K562 (cell line): ENCODE measurements around the gene SVBP. TPM values are rescaled to one million over a fixed set of nuclear protein-coding genes. Genes with fewer than 3 reads are reported as not detected.
A peak's percentile ranks its signal among the peaks of the same experiment; 100 is the strongest.

Source experiments
- ATAC-seq: fragments of 200-7000 bp; cut with Tn5 transposase; 3 replicates; pipeline ENCODE4 v1.9.1; 2020; ENCODE audit warnings: moderate library complexity
- BruUV-seq: library from RNA; stranded (reverse); fragments of 400-500 nt; replicated peaks from 2 replicates; lab custom pipeline; 2021; lab: Mats Ljungman, UMichigan
- CTCF ChIA-PET: fragments of 300-600 bp; formaldehyde crosslinking; extraction: SDS; loops from one replicate; lab custom pipeline; 2021; ENCODE audit warnings: low intra/inter-chr PET ratio; lab: Yijun Ruan, JAX
- POLR2A ChIA-PET: fragments of 300-600, 350-650 bp; sonication (Branson Sonifier 250); formaldehyde crosslinking; extraction: SDS; loops from one replicate; lab custom pipeline; 2021; ENCODE audit warnings: antibody characterized with exemption, inconsistent platforms; lab: Yijun Ruan, JAX
- DNase-seq, 4 experiments: peaks; one replicate each; pipeline versions ENCODE4 v3.0.0 to v3.0.0-alpha.2; 2011 to 2018; ENCODE audit warnings: low spot score in 3 of 4, mixed read lengths in 3 of 4; ENCODE audit errors: extremely low read depth in 1 of 4
- FAIRE-seq: peaks from 2 replicates; lab custom pipeline; 2011; peaks lifted over from hg19 to GRCh38; lab: Jason Lieb, UNC
- H2AFZ ChIP-seq: 2 replicates; pipeline ENCODE4 v1.6.0; 2011; ENCODE audit warnings: low read depth, low read length, control low read depth, inconsistent platforms
- H3K27ac ChIP-seq: fragments of 200-600 bp; 3 replicates; pipeline ENCODE4 v1.8.0; 2011; ENCODE audit warnings: low read depth, mild to moderate bottlenecking, control low read depth, inconsistent platforms, low read length, moderate library complexity, mixed read lengths; ENCODE audit errors: extremely low read depth
- H3K27me3 ChIP-seq, 2 experiments: fragments of 300-600 bp in 1 of 2; 2 replicates in 1 of 2; 3 replicates in 1 of 2; pipeline versions ENCODE4 v1.6.0 to v1.8.0; 2011; ENCODE audit warnings: inconsistent platforms in 2 of 2, low read length in 2 of 2, mild to moderate bottlenecking in 1 of 2, mixed read lengths in 1 of 2, moderate library complexity in 1 of 2; ENCODE audit not compliant: control insufficient read depth in 2 of 2, insufficient read depth in 2 of 2
- H3K36me3 ChIP-seq: fragments of 300-600 bp; 3 replicates; pipeline ENCODE4 v1.8.0; 2011; ENCODE audit warnings: mild to moderate bottlenecking, low read length, inconsistent platforms; ENCODE audit not compliant: control insufficient read depth, insufficient read depth
- H3K4me1 ChIP-seq, 2 experiments: fragments of 200-600 bp in 1 of 2; replicated peaks in 1 of 2; 2 replicates in 1 of 2; 3 replicates in 1 of 2; pipeline versions ENCODE4 v1.5.1 to v1.8.0; 2011; ENCODE audit warnings: inconsistent platforms in 2 of 2, low read length in 2 of 2, mild to moderate bottlenecking in 1 of 2, mixed read lengths in 1 of 2, moderate library complexity in 1 of 2; ENCODE audit not compliant: control insufficient read depth in 2 of 2, insufficient read depth in 2 of 2
- H3K4me2 ChIP-seq: 2 replicates; pipeline ENCODE4 v1.6.1; 2011; ENCODE audit warnings: low read length, control low read depth, inconsistent platforms, mixed read lengths; ENCODE audit not compliant: insufficient read depth
- H3K4me3 ChIP-seq: fragments of 200-600 bp; sonication (generic), shearing (Covaris generic); 2 replicates; pipeline ENCODE4 v1.5.1; 2016; ENCODE audit warnings: control low read depth, inconsistent platforms
- H3K79me2 ChIP-seq: fragments of 200-600 bp; 3 replicates; pipeline ENCODE4 v1.8.0; 2011; ENCODE audit warnings: low read length, inconsistent platforms; ENCODE audit not compliant: control insufficient read depth, insufficient read depth
- H3K9ac ChIP-seq, 2 experiments: 2 replicates each; pipeline versions ENCODE4 v1.6.0 to v1.6.1; 2011; ENCODE audit warnings: low read depth in 2 of 2, low read length in 2 of 2, control low read depth in 1 of 2, inconsistent platforms in 1 of 2, mild to moderate bottlenecking in 1 of 2, mixed read lengths in 1 of 2; ENCODE audit not compliant: insufficient read depth in 1 of 2
- H3K9me1 ChIP-seq: one replicate; pipeline ENCODE4 v1.6.0; 2011; ENCODE audit warnings: inconsistent platforms, mild to moderate bottlenecking, low read length, moderate library complexity; ENCODE audit not compliant: control insufficient read depth, insufficient read depth
- H3K9me3 ChIP-seq: replicated peaks from 2 replicates; pipeline ENCODE4 v1.5.1; 2011; ENCODE audit warnings: low read depth, low read length, inconsistent platforms; ENCODE audit not compliant: control insufficient read depth, insufficient read depth
- H4K20me1 ChIP-seq: replicated peaks from 2 replicates; pipeline ENCODE4 v1.6.1; 2011; ENCODE audit warnings: low read length, inconsistent platforms, mixed read lengths; ENCODE audit not compliant: control insufficient read depth, insufficient read depth
- BCOR ChIP-seq: fragments of 450-650 bp; IDR thresholded peaks from 2 replicates; pipeline ENCODE4 v1.6.1; 2016
- NR2C2 ChIP-seq, 2 experiments: fragments of 200-800 bp in 1 of 2; sonication (Bioruptor generic) in 1 of 2; sonication (generic) in 1 of 2; formaldehyde crosslinking in 1 of 2; IDR thresholded peaks; 2 replicates each; pipeline versions ENCODE4 v1.6.1 to v1.8.0; 2016 to 2022; ENCODE audit warnings: mild to moderate bottlenecking in 1 of 2, missing compliant biosample characterization in 1 of 2, missing genetic modification characterization in 1 of 2, missing genetic modification reagents in 1 of 2
- OTX1 ChIP-seq: fragments of 450-650 bp; formaldehyde crosslinking; IDR thresholded peaks from 2 replicates; pipeline ENCODE4 v1.4.0; 2022; ENCODE audit warnings: mild to moderate bottlenecking
- PYGO2 ChIP-seq: fragments of 450-650 bp; IDR thresholded peaks from 2 replicates; pipeline ENCODE4 v1.6.1; 2016; ENCODE audit warnings: mild to moderate bottlenecking, missing genetic modification characterization, moderate library complexity, missing compliant biosample characterization
- RBM25 ChIP-seq: fragments of 200-400 bp; formaldehyde crosslinking; IDR thresholded peaks from 2 replicates; pipeline ENCODE4 v1.6.1; 2018; ENCODE audit warnings: low read length, low read depth, moderate library complexity; ENCODE audit not compliant: severe bottlenecking
- SUPT5H ChIP-seq: fragments of 450-650 bp; IDR thresholded peaks from 2 replicates; pipeline ENCODE4 v1.6.1; 2016
- ZEB2 ChIP-seq: fragments of 450-650 bp; IDR thresholded peaks from 2 replicates; pipeline ENCODE4 v1.6.1; 2016
- WGBS: fragments of 100-300 bp; shearing (Covaris generic); methylation state at CpG from one replicate; pipeline ENCODE4 v1.1.6; 2016; ENCODE audit warnings: low coverage, mixed read lengths; ENCODE audit not compliant: insufficient coverage; ENCODE audit errors: missing lambda C conversion rate; 5-methylcytosine and 5-hydroxymethylcytosine counted together
- in situ Hi-C: fragments of 300-500 bp; cut with MboI; formaldehyde crosslinking; loops from 4 replicates; pipeline ENCODE4 v1.15.0; 2018; ENCODE audit warnings: inconsistent platforms, mixed read lengths
- intact Hi-C: fragments of 100-400 bp; cut with micrococcal nuclease; formaldehyde crosslinking; loops from 2 replicates; pipeline ENCODE4 v1.14.2; 2022
- polyA plus RNA-seq, 8 experiments: library from polyadenylated mRNA; depleted of rRNA in 4 of 8; stranded (reverse) in 5 of 8; unstranded in 3 of 8; fragments of >200 nt; fragmentation: Nextera tagmentation in 2 of 8; fragmentation: Illumina TruSeq in 1 of 8; extraction: Ambion mirVana in 2 of 8; extraction: Trizol in 1 of 8; gene quantifications; 2 replicates each; pipeline versions ENCODE4 v1.2.1 to v1.2.3, GENCODE V29; 2011 to 2014; ENCODE audit warnings: inconsistent platforms in 1 of 8, missing spikeins in 1 of 8
- total RNA-seq, 7 experiments: library from RNA; depleted of rRNA in 6 of 7; stranded (reverse); fragments of >200 nt in 6 of 7; fragmentation: Illumina TruSeq in 2 of 7; extraction: Trizol in 2 of 7; gene quantifications; 2 replicates each; pipeline versions ENCODE4 v1.2.1 to v1.2.3, GENCODE V29; 2011 to 2021; ENCODE audit warnings: low replicate concordance in 1 of 7

Gene SVBP
- total and polyA plus RNA-seq, 9 of the 15 experiments (the other 6 are each of a cell fraction or from before 2014, with no cell fraction given), result 31.7 to 49.7 (median 40.0) TPM

DNA sequence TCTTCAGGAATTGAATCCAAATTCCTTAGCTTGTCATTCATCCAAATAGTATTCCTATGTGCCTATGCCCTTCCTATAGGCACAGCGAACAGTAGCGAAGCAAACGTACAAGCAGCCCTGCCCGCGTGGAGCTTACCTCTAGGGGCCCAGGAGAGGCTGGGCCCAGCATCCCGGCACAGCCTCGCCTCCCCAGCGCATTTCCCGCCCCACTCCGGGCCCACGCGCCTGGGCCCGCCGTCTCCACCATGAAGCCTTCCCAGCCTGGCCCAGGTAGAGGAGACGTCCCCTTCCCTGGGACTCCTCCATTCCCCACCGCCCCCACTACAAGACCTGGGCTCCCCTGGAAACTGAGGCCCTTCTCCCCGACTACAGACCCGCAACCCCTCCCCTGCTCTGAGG, 32.7 kb downstream of the SVBP start:
- Histone ChIP-seq H3K9me1 (no peaks in the 10 kb centered on the region), H3K36me3 (peaks cover 34% of the 10 kb centered on the region), H3K4me2 (no peak overlapping the region), H3K9ac (no peak overlapping the region), H3K27me3 (no peaks in the 10 kb centered on the region), H2AFZ (no peak overlapping the region), H3K27ac (no peak overlapping the region), H3K4me3 (no peak overlapping the region), H3K4me1 (peaks cover 0 to 15% of the 10 kb centered on the region in 2 experiments; a peak in 3 of 5 replicates), H3K79me2 (no peaks in the 10 kb centered on the region), H3K9me3 (no peaks in the 10 kb centered on the region), H4K20me1 (no peaks in the 10 kb centered on the region)
- ATAC-seq (no peak), FAIRE-seq (no peak), DNase-seq (no peak)
- TF ChIP-seq NR2C2 (CRISPR knock-in tag; IDR thresholded peaks at IDR 0.05) (no peak), NR2C2 (tag; IDR thresholded peaks at IDR 0.05) (no peak), SUPT5H (peak; percentile 16; the same call in 1 of the 2 replicates)
- WGBS, result 87% methylated on average over 15 of the region's 18 CpGs
- POLR2A ChIA-PET, result interaction anchor here (0.7 to 2.7 kb wide), 4 partner anchors 9 to 550 kb away, joined by 3 to 11 read pairs (median 4); partner anchors contain the start of genes C1orf50 and P3H1
- in situ Hi-C loops, result loop anchor here (5.0 kb wide), 1 partner anchor 138 kb away; no protein-coding TSS in a partner anchor
- no TSS peak for BruUV-seq
- intact Hi-C loops, result no loop called here
- CTCF ChIA-PET, result no interaction called here

DNA sequence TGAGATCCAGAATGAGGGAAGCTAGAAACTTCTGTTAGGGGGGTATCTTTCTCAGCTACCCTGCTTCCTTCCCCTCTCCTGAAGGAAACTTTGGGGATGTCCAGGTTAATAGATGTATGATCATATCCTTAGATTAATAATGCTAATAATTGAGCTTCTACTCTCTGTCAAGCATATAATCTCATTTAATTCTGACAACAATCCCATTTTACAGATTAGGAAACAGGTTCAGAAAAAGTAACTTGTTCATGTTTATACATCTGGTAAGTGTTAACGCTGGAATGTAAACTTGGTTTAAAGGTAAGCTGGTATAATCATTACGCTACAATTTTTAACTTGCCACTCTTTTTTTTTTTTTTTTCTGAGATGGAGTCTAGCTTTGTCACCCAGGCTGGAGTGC, 34.1 kb downstream of the SVBP start:
- BruUV-seq, result no TSS peak
- TF ChIP-seq OTX1 (no peak), BCOR (peak; percentile 49), ZEB2 (no peak), RBM25 (peak; percentile 88), PYGO2 (tag) (no peak)
- Histone ChIP-seq H3K4me2 (no peak overlapping the region), H2AFZ (no peak overlapping the region), H3K36me3 (peaks cover 44% of the 10 kb centered on the region), H3K27me3 (no peaks in the 10 kb centered on the region), H3K9me1 (no peaks in the 10 kb centered on the region), H4K20me1 (no peaks in the 10 kb centered on the region), H3K4me1 (peaks cover 0 to 15% of the 10 kb centered on the region in 2 experiments; a peak in 3 of 5 replicates), H3K79me2 (no peaks in the 10 kb centered on the region), H3K9ac (no peak overlapping the region), H3K27ac (no peak overlapping the region), H3K9me3 (no peaks in the 10 kb centered on the region), H3K4me3 (no peak overlapping the region)
- in situ Hi-C loops, result loop anchor here (5.0 kb wide), 1 partner anchor 139 kb away; no protein-coding TSS in a partner anchor
- ATAC-seq (no peak), DNase-seq (no peak), FAIRE-seq (no peak)
- POLR2A ChIA-PET, result interaction anchor here (0.5 to 2.7 kb wide), 4 partner anchors 10 to 289 kb away, joined by 3 to 11 read pairs (median 4); partner anchors contain the start of genes C1orf50 and P3H1
- intact Hi-C loops, result no loop called here
- CTCF ChIA-PET, result no interaction called here
- 95% methylated on average over 2 of the region's 2 CpGs for WGBS
